Measurements from ENCODE around the gene TRPM3.

TRPM3 gene

GRCh38 chr9:70486127-70486526, 635.3 kb downstream of the TRPM3 start:
- no peak overlapping the region for H3K4me2 ChIP-seq

GRCh38 chr9:70485273-70485858, 636.1 kb downstream of the TRPM3 start:
- no peaks in the 10 kb centered on the region for H3K4me1 ChIP-seq
- H3K9me3 ChIP-seq, result no peaks in the 10 kb centered on the region
- H3K4me3 ChIP-seq, result no peak overlapping the region
- H3K27ac ChIP-seq, result no peak overlapping the region
- H3K27me3 ChIP-seq, result no peaks in the 10 kb centered on the region
- 0 out of 2 replicates have a peak overlapping the region, but pooled peaks have one; percentile 4 for H3K9ac ChIP-seq
- no peaks in the 10 kb centered on the region for H4K20me1 ChIP-seq
- H3K4me2 ChIP-seq, result no peak overlapping the region
- no peaks in the 10 kb centered on the region for H3K36me3 ChIP-seq
- no peak for TF ChIP-seq Cebpa-rat (IDR thresholded peaks at IDR 0.05)

More at GRCh38 chr9:70486127-70486526, 635.3 kb downstream of the TRPM3 start:
- no peak overlapping the region for H3K27ac ChIP-seq
- H3K4me3 ChIP-seq, result no peak overlapping the region
- H3K9ac ChIP-seq, result no peak overlapping the region
- no peak for TF ChIP-seq Cebpa-rat (IDR thresholded peaks at IDR 0.05)
- H3K9me3 ChIP-seq, result no peaks in the 10 kb centered on the region
- peaks cover 4% of the 10 kb centered on the region for H3K4me1 ChIP-seq
- no peaks in the 10 kb centered on the region for H3K36me3 ChIP-seq
- no peaks in the 10 kb centered on the region for H4K20me1 ChIP-seq
- no peaks in the 10 kb centered on the region for H3K27me3 ChIP-seq

- Histone ChIP-seq H3K4me2 (no peak overlapping the region), H3K27ac (no peak overlapping the region)
- TF ChIP-seq Cebpa-rat (IDR thresholded peaks at IDR 0.05), result no peak
Observed at GRCh38 chr9:70484232-70485130, 636.9 kb downstream of the TRPM3 start.

GRCh38 chr9:70481471-70481870, 640.0 kb downstream of the TRPM3 start:
- H3K36me3 ChIP-seq, result no peaks in the 10 kb centered on the region
- H3K4me3 ChIP-seq, result no peak overlapping the region
- no peak overlapping the region for H3K4me2 ChIP-seq
- H3K4me1 ChIP-seq, result no peaks in the 10 kb centered on the region
- no peaks in the 10 kb centered on the region for H3K27me3 ChIP-seq
- no peak overlapping the region for H3K9ac ChIP-seq
- no peaks in the 10 kb centered on the region for H4K20me1 ChIP-seq
- no peak overlapping the region for H3K27ac ChIP-seq
- H3K9me3 ChIP-seq, result no peaks in the 10 kb centered on the region
- TF ChIP-seq Cebpa-rat (IDR thresholded peaks at IDR 0.05), result no peak

More at GRCh38 chr9:70484232-70485130, 636.9 kb downstream of the TRPM3 start:
- Histone ChIP-seq H3K9me3 (no peaks in the 10 kb centered on the region), H3K4me1 (no peaks in the 10 kb centered on the region), H4K20me1 (no peaks in the 10 kb centered on the region), H3K9ac (no peak overlapping the region), H3K36me3 (no peaks in the 10 kb centered on the region), H3K27me3 (no peaks in the 10 kb centered on the region), H3K4me3 (no peak overlapping the region)

GRCh38 chr9:70480405-70480980, 640.9 kb downstream of the TRPM3 start:
- Histone ChIP-seq H3K36me3 (no peaks in the 10 kb centered on the region), H4K20me1 (no peaks in the 10 kb centered on the region), H3K4me3 (no peak overlapping the region), H3K9me3 (no peaks in the 10 kb centered on the region), H3K9ac (no peak overlapping the region), H3K4me1 (no peaks in the 10 kb centered on the region), H3K27me3 (no peaks in the 10 kb centered on the region), H3K4me2 (no peak overlapping the region), H3K27ac (no peak overlapping the region)
- no peak for TF ChIP-seq Cebpa-rat (IDR thresholded peaks at IDR 0.05)

- Histone ChIP-seq H3K4me3 (no peak overlapping the region), H3K4me2 (no peak overlapping the region), H3K27me3 (no peaks in the 10 kb centered on the region), H3K9me3 (no peaks in the 10 kb centered on the region), H3K27ac (no peak overlapping the region), H4K20me1 (no peaks in the 10 kb centered on the region), H3K36me3 (no peaks in the 10 kb centered on the region), H3K9ac (no peak overlapping the region), H3K4me1 (no peaks in the 10 kb centered on the region)
- TF ChIP-seq Cebpa-rat (IDR thresholded peaks at IDR 0.05), result no peak
Observed at GRCh38 chr9:70479880-70480291, 641.5 kb downstream of the TRPM3 start.
